A673 (cell line): ENCODE measurements around the gene ASPM.

Experiments used
- EZH2 ChIP-seq: fragments of 200-600 bp; sonication (generic); IDR thresholded peaks from 2 replicates; pipeline ENCODE4 v1.6.1; 2017; ENCODE audit warnings: borderline replicate concordance, low read depth, mild to moderate bottlenecking, mixed read lengths, antibody characterized with exemption, low read length; ENCODE audit not compliant: poor library complexity, severe bottlenecking
- TF ChIP-seq, protein P1 (sequence below): fragments of 300-800, 200-600 bp; sonication (generic); conservative IDR thresholded peaks from 2 replicates; pipeline ENCODE4 v1.5.1; 2017; ENCODE audit warnings: low read depth, mild to moderate bottlenecking, antibody characterized with exemption, low read length, moderate library complexity, mixed read lengths

GRCh38 chr1:197150336-197151005 lies 4.0 kb upstream of the ASPM start:
- TF ChIP-seq, protein P1, sequence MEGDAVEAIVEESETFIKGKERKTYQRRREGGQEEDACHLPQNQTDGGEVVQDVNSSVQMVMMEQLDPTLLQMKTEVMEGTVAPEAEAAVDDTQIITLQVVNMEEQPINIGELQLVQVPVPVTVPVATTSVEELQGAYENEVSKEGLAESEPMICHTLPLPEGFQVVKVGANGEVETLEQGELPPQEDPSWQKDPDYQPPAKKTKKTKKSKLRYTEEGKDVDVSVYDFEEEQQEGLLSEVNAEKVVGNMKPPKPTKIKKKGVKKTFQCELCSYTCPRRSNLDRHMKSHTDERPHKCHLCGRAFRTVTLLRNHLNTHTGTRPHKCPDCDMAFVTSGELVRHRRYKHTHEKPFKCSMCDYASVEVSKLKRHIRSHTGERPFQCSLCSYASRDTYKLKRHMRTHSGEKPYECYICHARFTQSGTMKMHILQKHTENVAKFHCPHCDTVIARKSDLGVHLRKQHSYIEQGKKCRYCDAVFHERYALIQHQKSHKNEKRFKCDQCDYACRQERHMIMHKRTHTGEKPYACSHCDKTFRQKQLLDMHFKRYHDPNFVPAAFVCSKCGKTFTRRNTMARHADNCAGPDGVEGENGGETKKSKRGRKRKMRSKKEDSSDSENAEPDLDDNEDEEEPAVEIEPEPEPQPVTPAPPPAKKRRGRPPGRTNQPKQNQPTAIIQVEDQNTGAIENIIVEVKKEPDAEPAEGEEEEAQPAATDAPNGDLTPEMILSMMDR, result no peak
- no peak for TF ChIP-seq EZH2
